ENCODE results near the gene PATJ. TPM values are rescaled to one million over a fixed set of nuclear protein-coding genes. Genes with fewer than 3 reads are reported as not detected.
"Not testable (repeated sequence)": the region's sequence is repeated elsewhere in the genome, so short reads cannot be mapped to it uniquely, and the experiment has no call there.

Gene PATJ
- total RNA-seq, 1 experiment from 2014 or later: 6.0 TPM

DNA sequence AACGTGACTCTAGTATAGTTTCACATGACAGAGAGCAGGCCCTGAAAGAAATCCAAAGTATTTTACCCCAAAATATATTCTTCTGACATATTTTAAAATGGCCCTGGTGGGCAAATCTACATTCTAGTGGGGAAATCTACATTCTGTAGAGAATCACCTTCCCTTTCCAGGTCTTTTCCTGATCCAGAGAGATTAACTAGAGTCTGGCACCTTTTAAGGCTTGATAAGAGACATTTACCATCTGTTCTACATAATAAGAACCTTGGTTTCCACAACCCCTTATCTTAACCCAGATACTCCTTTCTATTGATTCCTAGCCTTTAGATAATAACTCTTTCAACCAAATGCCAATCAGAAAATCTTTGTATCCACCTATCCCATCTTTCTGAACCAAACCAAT lies 435.3 kb downstream of the PATJ start:
- DNase-seq (ENCODE audit: low spot score): no peak
- in situ Hi-C loops (cut with HindIII; ENCODE audit: low sequenced_read_pairs): no loop called here

DNA sequence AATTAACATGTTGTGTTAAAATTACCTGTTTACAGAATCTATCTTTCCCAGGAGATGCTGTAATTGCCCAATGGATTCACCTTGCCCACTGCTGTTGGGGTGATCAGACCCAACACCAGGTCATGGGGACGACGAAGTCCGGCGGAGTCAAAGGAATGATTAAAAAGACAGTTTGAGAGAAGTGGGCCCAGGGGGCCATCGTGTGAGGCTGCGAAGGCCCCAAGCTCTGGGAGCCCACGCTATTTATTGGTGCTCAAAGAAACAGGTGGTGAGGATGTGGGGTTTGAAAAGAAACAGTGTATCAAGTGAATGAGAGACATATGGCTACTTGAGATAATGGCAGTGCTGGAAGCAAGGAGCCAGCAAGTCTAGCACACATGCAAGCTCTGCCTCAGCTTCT lies 436.1 kb downstream of the PATJ start:
- in situ Hi-C loops (cut with HindIII; ENCODE audit: low sequenced_read_pairs): no loop called here
- DNase-seq (ENCODE audit: low spot score): no peak

DNA sequence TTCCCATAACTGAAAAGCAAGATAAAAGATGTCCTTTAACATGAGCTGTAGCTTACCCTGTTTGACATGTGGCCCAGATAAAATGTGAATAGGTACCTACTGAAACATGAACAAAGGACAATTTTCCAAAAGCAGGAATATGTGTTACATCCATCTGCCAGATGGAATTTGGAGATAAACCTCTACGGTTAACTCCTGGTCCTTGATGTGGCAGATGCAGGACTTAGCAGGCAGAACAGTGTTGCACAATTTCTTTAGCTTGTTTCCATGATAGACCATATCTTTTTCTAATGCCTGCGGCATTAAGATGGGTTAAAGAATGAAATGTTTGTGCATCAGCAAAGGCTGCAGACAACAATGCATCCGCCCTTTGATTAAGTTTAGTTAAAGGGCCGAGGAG lies 437.8 kb downstream of the PATJ start:
- in situ Hi-C loops (cut with HindIII; ENCODE audit: low sequenced_read_pairs); DNase-seq (ENCODE audit: low spot score): not testable (repeated sequence)

DNA sequence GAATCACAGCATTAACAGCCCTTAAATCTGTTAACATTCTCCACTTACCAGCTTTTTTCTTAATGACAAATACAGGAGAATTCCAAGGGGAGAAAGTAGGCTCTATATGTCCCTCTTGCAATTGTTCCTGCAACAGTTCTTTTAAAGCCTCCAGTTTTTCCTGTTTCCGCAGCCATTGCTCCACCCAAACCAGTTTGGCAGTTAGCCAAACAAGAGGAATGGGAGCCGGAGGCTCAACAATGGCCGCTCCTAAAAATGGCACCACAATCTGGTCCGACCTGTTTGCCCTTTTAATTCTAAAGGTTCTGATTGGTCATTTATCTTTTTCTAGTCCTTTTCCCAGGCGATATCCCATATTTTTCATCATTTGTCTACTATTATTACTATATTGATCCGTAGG lies 438.4 kb downstream of the PATJ start:
- DNase-seq (ENCODE audit: low spot score): no peak
- in situ Hi-C loops (cut with HindIII; ENCODE audit: low sequenced_read_pairs): no loop called here

DNA sequence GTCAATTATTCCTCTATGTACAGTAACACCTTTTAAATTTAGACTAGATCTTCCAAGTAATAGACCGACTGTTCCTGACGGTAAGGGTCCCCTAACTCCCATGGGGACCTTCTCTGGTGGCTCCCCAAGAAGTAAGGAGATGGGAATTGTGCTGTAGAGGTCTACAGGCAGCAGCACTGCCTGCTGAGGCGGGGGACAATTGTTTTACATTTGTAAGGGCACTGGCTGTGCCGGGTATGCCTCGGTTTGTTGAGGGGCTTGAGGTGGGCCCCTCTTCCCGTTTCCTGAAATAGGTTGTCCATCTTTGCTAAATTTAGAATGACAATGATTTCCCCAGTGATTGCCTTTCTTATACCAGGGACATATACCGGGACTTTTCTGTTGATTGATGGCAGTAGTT lies 439.3 kb downstream of the PATJ start:
- DNase-seq (ENCODE audit: low spot score): no peak
- in situ Hi-C loops (cut with HindIII; ENCODE audit: low sequenced_read_pairs): no loop called here

DNA sequence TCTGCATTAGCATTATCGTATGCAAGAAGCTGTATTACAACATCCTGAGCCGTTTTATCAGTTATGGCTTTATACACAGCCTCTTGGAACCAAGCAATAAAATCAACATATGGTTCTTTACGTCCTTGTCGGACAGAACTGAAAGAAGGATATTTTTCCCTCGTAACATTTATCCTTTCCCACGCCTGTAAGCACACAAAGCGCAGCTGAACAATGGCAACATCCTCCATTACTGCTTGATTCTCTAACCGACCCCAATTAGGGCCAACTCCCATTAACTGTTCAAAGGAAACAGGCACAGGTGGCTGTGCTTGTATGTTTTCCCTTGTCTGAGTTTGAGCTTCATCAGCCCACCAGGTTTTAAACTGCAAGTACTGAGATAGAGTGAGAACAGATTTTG lies 439.9 kb downstream of the PATJ start:
- in situ Hi-C loops (cut with HindIII; ENCODE audit: low sequenced_read_pairs); DNase-seq (ENCODE audit: low spot score): not testable (repeated sequence)

DNA sequence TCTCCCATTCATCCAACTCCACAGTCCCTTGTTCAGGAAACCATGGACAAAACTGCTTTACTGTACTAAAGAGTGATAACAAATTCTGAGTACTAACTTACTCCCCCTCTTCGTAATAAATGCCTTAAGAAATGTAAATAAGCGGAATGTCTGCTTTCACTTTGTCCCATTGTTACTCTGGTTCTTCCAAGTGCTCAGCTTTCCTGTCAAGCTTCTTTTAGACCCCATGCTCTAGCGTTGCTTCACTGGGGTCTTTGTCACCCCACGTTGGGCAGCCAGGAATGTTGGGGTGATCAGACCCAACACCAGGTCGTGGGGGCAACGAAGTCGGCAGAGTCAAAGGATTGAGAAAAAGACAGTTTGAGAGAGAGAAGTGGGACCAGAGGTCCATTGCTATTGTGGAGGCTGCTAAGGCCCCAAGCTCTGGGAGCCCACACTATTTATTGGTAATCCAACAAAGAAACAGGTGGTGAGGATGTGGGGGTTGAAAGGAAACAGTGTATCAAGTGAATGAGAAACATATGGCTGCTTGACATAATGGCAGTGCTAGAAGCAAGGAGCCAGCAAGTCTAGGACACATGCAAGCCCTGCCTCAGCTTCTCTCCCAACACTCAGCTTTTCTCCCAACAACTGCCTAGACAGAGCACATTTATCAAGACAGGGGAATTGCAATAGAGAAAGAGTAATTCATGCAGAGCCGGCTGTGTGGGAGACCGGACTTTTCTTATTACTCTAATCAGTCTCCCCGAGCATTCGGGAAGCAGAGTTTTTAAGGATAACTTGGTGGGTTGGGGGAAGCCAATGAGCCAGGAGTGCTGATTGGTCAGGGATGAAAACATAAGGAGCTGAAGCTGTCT lies 441.1 kb downstream of the PATJ start:
- DNase-seq (ENCODE audit: low spot score); in situ Hi-C loops (cut with HindIII; ENCODE audit: low sequenced_read_pairs): not testable (repeated sequence)

DNA sequence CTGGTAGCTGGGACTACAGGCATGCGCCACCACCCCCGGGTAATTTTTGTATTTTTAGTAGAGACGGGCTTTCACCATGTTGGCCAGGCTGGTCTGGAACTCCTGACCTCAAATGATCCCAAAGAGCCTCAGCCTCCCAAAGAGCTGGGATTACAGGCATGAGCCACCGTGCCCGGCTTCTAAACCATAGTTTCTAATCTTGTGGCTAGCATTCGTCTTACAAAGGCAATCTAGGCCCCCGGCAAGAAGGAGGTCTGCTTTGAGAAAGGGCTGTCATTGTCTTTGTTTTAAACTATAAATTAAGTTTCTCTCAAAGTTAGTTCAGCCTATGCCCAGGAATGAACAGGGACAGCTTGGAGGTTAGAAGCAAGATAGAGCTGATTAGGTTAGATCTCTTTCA lies 442.1 kb downstream of the PATJ start:
- in situ Hi-C loops (cut with HindIII; ENCODE audit: low sequenced_read_pairs): no loop called here
- DNase-seq (ENCODE audit: low spot score): no peak

DNA sequence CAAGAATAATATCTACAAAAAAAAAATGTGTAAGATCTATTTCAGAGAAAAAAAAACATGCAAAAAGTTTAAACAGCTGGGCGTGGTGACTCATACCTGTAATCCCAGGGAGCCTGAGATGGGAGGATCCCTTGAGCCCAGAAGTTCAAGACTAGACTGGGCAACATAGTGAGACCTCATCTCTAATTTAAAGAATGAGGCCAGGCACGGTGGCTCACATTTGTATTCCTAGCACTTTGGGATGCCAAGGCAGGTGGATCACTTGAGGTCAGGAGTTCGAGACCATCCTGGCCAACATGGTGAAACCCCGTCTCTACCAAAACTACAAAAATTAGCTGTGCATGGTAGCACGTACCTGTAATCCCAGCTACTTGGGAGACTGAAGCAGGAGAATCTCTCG lies 443.0 kb downstream of the PATJ start:
- DNase-seq (ENCODE audit: low spot score); in situ Hi-C loops (cut with HindIII; ENCODE audit: low sequenced_read_pairs): not testable (repeated sequence)

DNA sequence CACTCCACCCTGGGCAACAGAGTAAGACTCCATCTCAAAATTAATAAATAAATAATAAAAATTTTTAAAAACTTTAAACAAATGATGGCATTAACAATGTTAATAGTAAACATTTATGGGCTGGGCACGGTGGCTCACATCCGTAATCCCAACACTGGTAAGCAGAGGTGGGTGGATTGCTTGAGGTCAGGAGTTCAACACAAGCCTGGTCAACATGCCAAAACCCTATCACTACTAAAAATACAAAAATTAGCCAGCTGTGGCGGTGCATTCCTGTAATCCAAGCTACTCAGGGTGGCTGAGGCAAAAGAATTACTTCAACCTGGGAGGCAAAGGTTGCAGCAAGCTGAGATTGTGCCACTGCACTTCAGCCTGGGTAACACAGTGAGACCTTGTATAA lies 443.4 kb downstream of the PATJ start:
- in situ Hi-C loops (cut with HindIII; ENCODE audit: low sequenced_read_pairs): no loop called here
- DNase-seq (ENCODE audit: low spot score): no peak

DNA sequence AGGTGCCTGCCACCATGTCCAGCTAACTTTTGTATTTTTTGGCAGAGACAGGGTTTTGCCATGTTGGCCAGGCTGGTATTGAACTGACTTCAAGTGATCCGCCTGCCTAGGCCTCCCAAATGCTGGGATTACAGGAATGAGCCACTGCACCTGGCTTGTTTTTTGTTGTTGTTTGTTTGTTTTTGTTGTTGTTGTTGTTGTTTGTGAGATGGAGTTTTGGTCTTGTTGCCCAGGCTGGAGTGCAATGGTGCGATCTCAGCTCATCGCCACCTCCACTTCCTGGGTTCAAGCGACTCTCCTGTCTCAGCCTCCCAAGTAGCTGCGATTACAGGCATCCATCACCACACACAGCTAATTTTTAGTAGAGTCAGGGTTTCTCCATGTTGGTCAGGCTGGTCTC lies 445.3 kb downstream of the PATJ start:
- DNase-seq (ENCODE audit: low spot score): no peak
- in situ Hi-C loops (cut with HindIII; ENCODE audit: low sequenced_read_pairs): no loop called here

DNA sequence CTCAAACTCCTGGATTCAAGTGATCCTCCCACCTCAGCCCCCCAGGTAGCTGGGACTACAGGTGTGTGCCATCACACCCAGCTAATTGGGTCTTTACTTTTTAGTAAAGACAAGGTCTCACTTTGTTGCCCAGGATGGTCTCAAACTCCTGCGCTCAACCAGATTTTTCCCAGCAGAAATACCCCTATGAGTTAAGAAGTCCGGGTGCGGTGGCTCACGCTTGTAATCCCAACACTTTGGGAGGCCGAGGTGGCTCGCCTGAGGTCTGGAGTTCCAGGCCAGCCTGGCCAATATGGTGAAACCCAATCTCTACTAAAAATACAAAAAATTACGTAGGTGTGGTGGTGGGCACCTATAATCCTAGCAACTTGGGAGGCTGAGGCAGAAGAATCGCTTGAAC lies 445.8 kb downstream of the PATJ start:
- in situ Hi-C loops (cut with HindIII; ENCODE audit: low sequenced_read_pairs): no loop called here
- no peak for DNase-seq (ENCODE audit: low spot score)

DNA sequence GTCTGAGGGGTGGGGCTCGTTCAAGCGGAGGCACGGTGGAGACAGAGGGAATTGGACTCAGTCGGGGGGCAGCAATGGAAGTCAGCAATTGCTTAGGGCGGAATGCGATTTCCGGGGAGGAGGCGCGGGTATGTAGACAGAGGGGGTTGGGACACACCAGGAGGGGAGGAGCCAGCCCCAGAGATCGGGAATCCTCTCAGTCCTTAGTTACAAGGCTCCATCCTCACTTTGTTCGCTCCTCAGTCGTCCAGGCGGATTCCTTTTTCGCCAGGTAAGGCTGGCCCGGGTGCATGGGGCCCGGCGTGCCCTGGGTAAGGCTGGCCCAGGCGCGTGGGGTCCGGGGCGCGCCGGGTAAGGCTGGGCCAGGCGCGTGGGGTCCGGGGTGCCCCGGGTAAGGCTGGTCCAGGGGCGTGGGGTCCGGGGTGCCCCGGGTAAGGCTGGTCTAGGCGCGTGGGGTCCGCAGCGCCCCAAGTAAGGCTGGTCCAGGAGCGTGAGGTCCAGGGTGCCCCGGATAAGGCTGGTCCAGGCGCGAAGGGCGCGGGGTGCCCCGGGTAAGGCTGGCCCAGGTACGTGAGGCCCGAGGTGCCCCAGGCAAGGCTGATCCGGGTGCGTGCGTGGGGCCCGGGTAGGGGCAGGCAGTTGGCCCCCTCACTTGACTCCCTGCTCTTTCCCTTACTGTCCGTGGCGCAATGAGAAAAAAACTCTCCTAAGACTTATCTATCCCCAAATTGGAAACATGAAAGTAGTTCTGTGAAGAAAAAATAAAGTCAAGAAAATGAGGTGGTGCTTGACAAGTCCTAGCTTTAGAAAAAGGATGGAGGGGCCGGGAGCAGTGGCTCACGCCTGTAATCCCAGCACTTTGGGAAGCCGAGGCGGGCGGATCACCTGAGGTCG lies 452.6 kb downstream of the PATJ start, which contains the start of gene L1TD1:
TSS of gene L1TD1 (plus strand) at position 199 of the 894 bp plus-strand sequence. CDS start 11,780 bp downstream, outside the sequence.
- in situ Hi-C loops (cut with HindIII; ENCODE audit: low sequenced_read_pairs): no loop called here
- no peak for DNase-seq (ENCODE audit: low spot score)

DNA sequence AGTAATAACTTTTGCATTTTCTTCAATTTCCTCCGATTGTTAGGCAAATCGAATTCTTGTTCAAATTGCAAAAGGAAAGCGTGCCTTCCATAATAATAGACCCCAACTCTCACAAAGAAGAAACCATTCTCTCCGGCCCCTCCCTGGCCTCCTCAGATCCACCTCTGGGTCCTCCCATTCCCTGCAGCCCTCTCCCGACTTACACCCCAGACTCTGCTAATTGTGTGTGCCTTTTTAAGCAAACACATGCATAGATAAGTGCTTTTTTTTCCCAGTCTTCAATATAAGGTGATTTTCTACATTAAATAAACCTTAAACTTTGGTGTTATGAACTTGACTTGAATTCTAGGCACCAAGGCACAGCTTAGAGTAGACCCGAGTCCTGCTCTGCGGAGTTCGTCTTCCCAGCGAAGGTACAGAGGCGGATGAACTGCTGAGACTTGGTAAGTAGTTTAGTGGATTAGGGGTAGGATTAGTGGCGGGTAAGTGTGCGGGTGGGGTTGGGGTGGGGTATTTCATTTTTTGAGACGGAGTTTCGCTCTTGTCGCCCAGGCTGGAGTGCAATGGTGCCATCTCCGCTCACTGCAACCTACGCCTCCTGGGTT lies 453.9 kb downstream of the PATJ start:
- in situ Hi-C loops (cut with HindIII; ENCODE audit: low sequenced_read_pairs): no loop called here
- DNase-seq (ENCODE audit: low spot score): no peak

DNA sequence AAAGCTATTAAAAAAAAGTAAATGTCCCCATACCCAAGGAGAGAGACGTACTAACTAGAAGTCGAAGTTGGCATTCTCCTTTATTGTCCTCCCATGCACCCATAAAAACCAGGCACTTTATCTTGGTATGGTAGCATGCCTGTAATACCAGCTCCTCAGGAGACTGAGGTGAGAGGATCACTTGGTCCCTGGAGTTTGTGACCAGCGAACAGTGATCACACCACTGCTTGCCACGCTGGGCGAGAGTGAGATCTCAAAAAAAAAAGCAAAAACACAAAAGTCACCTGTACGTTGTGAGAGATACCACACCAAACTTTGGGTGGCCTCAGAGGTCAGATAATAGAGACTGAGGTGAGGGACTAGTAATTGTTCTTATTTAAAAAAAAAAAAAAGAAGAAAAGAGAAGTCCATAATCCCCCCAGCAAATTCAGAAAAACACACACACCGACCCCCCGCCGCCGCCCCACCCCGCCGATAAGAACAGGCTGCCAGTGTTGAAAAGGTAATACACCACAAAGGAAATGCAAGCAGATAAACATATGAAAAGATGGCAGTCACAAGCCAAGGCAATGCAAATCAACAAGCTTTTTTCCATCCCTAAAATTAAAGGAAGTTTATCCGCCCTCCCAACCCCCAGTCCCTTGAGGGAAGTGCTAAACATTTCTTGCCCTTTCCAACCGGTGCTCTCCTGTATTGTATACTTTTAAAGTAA lies 455.9 kb downstream of the PATJ start:
- in situ Hi-C loops (cut with HindIII; ENCODE audit: low sequenced_read_pairs): no loop called here
- DNase-seq (ENCODE audit: low spot score): no peak

DNA sequence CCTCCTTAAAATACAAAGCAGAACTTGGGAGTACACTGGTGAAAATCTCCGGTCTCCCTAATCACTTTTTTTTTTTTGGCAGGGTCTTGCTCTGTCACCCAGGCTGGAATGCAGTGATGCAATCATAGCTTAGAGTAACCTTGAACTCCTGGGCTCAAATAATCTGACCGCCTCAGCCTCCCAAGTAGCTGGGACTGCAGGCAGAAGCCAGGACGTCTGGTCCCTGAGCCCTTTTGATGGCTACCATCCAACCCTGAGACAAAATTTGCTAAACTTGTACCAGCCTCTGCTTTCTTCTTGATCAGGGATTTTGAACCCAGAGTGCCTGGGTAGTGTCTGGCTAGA lies 456.5 kb downstream of the PATJ start:
- DNase-seq (ENCODE audit: low spot score): no peak
- in situ Hi-C loops (cut with HindIII; ENCODE audit: low sequenced_read_pairs): no loop called here

DNA sequence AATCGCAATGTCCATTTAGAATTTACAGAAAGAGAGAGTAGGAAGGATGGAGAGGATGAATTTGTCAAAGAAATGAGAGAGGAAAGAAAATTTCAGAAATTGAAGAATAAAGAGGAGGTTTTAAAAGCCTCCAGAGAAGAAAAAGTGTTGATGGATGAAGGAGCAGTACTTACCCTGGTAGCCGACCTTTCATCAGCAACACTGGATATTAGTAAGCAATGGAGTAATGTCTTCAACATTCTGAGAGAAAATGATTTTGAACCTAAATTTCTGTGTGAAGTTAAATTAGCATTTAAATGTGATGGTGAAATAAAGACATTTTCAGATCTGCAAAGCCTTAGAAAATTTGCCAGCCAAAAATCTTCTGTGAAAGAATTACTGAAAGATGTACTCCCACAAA lies 464.9 kb downstream of the PATJ start:
- in situ Hi-C loops (cut with HindIII; ENCODE audit: low sequenced_read_pairs): no loop called here
- no peak for DNase-seq (ENCODE audit: low spot score)

DNA sequence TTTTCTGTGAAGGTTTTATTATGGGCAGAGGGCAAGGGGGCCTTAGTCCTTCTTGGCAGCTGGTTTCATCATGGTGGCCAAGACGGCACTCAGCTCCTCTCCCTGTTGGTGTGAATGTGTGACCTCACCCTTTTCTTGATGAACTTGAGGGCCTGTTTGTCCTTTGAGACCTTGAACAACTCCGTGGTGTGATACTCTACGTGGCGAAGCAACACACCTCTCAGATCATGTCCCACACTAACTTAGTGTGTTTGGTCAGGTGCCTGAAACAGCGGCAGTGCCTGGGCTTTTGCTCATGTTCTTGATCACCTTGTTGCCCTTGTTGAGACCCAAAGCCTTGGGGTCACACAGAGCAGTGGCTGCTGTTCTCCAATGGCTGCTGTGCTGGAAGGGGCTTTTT lies 465.8 kb downstream of the PATJ start:
- in situ Hi-C loops (cut with HindIII; ENCODE audit: low sequenced_read_pairs): no loop called here
- no peak for DNase-seq (ENCODE audit: low spot score)

DNA sequence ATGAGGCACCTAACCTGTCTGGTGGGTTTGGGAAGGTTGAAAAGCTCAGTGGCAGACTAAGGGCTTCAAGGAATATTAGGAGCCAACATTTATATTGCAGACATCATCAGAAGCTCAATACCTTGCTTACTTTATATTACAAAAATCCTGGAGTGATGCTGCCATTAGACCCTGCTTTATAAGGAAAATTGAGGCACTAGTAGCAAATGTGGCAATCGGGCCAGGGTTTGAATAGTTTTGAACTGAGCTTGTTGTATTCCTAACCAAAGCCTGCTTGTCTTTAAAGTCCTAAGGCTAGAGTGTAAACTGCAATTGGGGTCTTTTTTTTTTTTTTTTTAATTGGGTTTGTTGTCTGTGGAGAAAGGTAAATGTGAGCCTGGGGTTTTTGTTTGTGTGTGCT lies 466.7 kb downstream of the PATJ start:
- DNase-seq (ENCODE audit: low spot score): no peak
- in situ Hi-C loops (cut with HindIII; ENCODE audit: low sequenced_read_pairs): no loop called here

Data from G401 (cell line).